Pulmonary artery endothelial cell (primary cell): ENCODE data around the gene NRBP1. TPM values are rescaled to one million over a fixed set of nuclear protein-coding genes. Genes with fewer than 3 reads are reported as not detected.
"Not testable (repeated sequence)": the region's sequence is repeated elsewhere in the genome, so short reads cannot be mapped to it uniquely, and the experiment has no call there.

Experiments used
- DNase-seq: peaks from one replicate; pipeline ENCODE4 v3.0.0-alpha.2; 2011; ENCODE audit warnings: low read depth, low spot score
- total RNA-seq: library from RNA; depleted of rRNA; stranded (reverse); fragments of >200 nt; gene quantifications from 2 replicates; pipeline ENCODE4 v1.2.3, GENCODE V29; 2014

NRBP1 gene
- total RNA-seq, 1 donor from 2014 or later: 122 TPM

GRCh38 chr2:27421660-27422250 is 6.7 kb upstream of the NRBP1 start:
- no peak for DNase-seq

GRCh38 chr2:27422958-27423357 is 5.5 kb upstream of the NRBP1 start:
- no peak for DNase-seq

- not testable (repeated sequence) for DNase-seq
Observed at GRCh38 chr2:27425039-27425438, 3.4 kb upstream of the NRBP1 start.

- DNase-seq: no peak
Observed at GRCh38 chr2:27427863-27428212, 593 bp upstream of the NRBP1 start.

GRCh38 chr2:27428978-27429541 is 629 bp downstream of the NRBP1 start:
- DNase-seq: peak; percentile 51

- peak; percentile 47 for DNase-seq
Observed at GRCh38 chr2:27431395-27431794, 3.0 kb downstream of the NRBP1 start.

- no peak for DNase-seq
Observed at GRCh38 chr2:27435628-27436027, 7.2 kb downstream of the NRBP1 start.

- no peak for DNase-seq
Observed at GRCh38 chr2:27441226-27441926, 12.9 kb downstream of the NRBP1 start.

- no peak for DNase-seq
Observed at GRCh38 chr2:27441958-27442919, 13.8 kb downstream of the NRBP1 start, which contains the start of gene KRTCAP3. KRTCAP3 (plus strand) TSS chr2:27442381; CDS start chr2:27442413, 32 bp downstream.

GRCh38 chr2:27442920-27443282 is 14.5 kb downstream of the NRBP1 start:
- no peak for DNase-seq

GRCh38 chr2:27445155-27445554 is 16.7 kb downstream of the NRBP1 start:
- DNase-seq: no peak

- no peak for DNase-seq
Observed at GRCh38 chr2:27445615-27446014, 17.2 kb downstream of the NRBP1 start.

GRCh38 chr2:27446057-27446456 is 17.6 kb downstream of the NRBP1 start:
- DNase-seq: no peak

- no peak for DNase-seq
Observed at GRCh38 chr2:27448381-27448780, 19.9 kb downstream of the NRBP1 start.

- no peak for DNase-seq
Observed at GRCh38 chr2:27451095-27451494, 22.7 kb downstream of the NRBP1 start.

GRCh38 chr2:27453968-27454367 is 25.5 kb downstream of the NRBP1 start:
- DNase-seq: no peak

GRCh38 chr2:27461118-27461517 is 32.7 kb downstream of the NRBP1 start:
- no peak for DNase-seq

GRCh38 chr2:27464443-27464842 is 36.0 kb downstream of the NRBP1 start:
- DNase-seq: no peak

GRCh38 chr2:27471961-27472360 is 43.5 kb downstream of the NRBP1 start:
- no peak for DNase-seq

GRCh38 chr2:27485496-27485895 is 57.1 kb downstream of the NRBP1 start:
- DNase-seq: no peak

GRCh38 chr2:27489118-27489497 is 60.7 kb downstream of the NRBP1 start:
- DNase-seq: no peak
